NCI-H2227 treated with DMSO at 0.1 percent for 48 hours (cell line): ENCODE measurements around the gene PRAMEF25.
"Not testable (repeated sequence)": the region's sequence is repeated elsewhere in the genome, so short reads cannot be mapped to it uniquely, and the experiment has no call there.

ENCODE experiments used
- DNase-seq: peaks from one replicate; lab custom pipeline; 2025; lab: John Stamatoyannopoulos, UW

PRAMEF25 gene

DNA sequence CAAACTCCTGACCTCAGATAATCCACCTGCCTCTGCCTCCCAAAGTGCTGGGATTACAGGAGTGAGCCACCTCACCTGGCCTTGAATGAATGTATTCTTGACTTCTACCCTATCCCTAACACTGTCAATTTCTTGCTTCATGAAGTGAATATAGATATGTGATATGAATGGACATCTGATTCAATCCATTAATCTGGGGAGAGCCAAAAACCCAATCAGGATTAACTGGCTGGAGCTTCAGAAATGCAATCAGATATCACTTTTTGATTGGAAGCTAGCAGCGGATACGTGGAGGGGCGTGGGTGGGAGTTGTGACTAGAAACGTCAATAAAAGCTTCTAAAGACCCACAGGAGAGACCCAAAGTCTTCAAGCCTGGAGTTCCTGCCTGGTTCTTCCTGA, at the start of gene PRAMEF25:
PRAMEF25 (plus strand) TSS at position 301 of the 400 bp plus-strand sequence. CDS start 2,920 bp downstream, outside the sequence.
- not testable (repeated sequence) for DNase-seq

DNA sequence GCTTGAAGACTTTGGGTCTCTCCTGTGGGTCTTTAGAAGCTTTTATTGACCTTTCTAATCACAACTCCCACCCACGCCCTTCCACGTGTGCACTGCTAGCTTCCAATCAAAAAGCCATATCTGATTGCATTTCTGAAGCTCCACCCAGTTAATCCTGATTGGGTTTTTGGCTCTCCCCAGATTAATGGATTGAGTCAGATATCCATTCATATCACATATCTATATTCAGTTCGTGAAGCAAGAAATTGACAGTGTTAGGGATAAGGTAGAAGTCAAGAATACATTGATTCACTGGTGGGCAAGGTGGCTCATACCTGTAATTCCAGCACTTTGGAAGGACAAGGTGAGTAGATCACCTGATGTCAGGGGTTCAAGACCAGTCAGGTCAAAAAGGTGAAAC, 14.1 kb upstream of the PRAMEF25 start, which contains the start of gene PRAMEF27:
PRAMEF27 (minus strand) TSS at position 101 of the 400 bp plus-strand sequence. CDS start 2,916 bp downstream, outside the sequence.
- not testable (repeated sequence) for DNase-seq

DNA sequence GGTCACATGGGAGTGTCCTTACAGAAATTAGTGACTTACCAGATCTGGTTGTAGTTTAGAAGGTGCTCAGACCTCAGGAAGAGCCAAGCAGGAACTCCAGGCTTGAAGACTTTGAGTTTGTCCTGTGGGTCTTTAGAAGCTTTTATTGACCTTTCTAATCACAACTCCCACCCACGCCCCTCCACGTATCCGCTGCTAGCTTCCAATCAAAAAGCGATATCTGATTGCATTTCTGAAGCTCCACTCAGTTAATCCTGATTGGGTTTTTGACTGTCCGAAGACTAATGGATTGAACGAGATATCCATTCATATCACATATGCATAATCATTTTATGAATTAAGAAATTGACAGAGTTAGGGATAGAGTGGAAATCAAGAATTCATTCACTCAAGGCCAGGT, 46.2 kb downstream of the PRAMEF25 start, which contains the start of gene HNRNPCL2:
HNRNPCL2 (minus strand) TSS at position 101 of the 400 bp plus-strand sequence. CDS start 454 bp downstream, outside the sequence.
- not testable (repeated sequence) for DNase-seq
